CMK (cell line): Measurements from ENCODE around the gene MPHOSPH8.
"Not testable (repeated sequence)": the region's sequence is repeated elsewhere in the genome, so short reads cannot be mapped to it uniquely, and the experiment has no call there.

Experiments used
- DNase-seq: peaks from one replicate; pipeline ENCODE4 v3.0.0-alpha.2; 2010; ENCODE audit warnings: low read depth

MPHOSPH8 gene

DNA sequence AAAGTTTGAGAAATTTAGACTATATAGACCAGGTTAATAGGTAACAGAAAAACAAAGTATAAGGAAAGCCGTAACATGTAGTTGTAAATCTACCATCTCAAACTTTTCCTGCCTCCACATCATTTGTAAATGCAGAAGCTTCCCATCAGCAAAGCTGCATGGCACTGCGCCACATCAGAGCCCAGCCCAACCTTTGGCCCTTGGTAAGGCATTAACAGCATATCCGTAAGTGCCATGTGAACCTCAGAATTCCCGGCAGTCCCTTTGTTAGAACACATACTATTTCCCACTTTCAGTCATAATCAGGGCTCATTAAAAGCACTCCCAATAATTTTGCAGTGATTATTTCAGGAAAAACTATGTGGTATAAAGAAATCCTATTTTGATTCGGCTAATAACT lies 51.6 kb downstream of the MPHOSPH8 start:
- no peak for DNase-seq

DNA sequence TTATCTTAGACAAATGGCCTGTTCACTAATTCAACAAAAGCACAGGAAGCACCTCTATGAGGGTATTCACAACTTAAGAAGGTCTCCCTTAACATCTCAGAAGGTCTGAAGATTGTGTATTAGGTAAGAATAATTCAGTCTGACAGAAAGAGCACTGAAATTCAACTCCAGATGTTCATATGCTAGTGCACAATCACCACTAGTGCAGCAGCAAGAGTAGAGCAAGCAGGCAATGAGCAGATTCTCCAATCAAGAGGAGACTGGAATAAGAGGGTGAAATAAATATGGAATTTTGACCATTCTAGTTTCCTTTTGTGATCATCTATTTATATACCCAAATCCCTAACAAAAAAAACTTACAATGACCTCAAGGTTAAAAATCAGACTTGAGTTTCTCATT lies 52.0 kb downstream of the MPHOSPH8 start:
- no peak for DNase-seq

DNA sequence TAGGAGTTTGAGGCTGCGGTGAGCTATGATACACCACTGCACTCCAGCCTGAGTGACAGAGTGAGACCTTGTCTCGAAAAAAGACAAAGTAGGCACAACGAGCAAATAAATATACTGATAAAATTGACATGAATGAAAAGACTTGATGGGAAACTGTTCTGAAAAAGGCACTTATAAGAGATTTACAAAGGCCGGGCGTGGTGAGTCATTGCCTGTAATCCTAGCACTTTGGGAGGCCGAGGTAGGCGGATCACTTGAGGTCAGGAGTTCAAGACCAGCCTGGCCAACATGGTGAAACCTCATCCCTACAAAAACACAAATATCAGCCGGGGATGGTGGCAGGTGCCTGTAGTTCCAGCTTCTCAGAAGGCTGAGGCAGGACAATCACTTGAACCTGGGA lies 58.0 kb downstream of the MPHOSPH8 start:
- DNase-seq, result not testable (repeated sequence)

DNA sequence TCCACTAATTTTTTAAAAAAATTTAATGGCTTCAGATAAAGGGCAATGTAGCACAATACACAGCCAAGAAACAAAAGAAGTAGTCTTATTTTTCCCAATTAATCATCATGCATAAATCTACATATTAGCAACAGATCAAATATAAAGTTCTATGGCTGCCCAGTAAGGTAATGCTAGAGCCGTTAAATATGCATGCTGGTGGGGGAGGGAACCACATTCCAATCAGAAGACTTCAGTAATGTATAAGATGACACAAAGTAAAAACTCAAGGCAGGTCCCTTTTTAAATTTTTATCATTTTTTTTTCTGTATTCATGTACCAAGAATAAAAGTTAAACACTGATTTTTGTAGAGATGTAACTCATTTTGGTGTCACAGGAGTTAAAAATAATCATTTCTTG lies 62.0 kb downstream of the MPHOSPH8 start:
- no peak for DNase-seq

DNA sequence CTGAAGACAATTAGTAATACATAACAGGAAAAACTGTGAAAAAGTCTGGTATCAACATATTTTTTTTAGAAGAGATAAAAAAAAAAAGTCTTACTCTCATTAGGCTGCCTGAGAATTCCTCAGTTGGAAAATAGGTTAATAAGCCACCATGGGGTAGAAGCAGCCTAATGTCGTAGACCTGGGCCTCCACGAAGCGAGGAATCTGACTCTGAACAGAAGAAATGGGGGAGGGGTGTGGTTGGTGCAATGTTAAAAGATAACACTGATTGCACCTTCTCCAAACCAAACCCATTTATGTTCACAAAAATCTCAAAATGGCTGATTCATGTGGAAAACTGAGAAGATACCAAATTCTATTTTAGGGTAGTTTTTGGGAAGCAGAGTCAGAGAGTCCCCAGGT lies 62.4 kb downstream of the MPHOSPH8 start:
- no peak for DNase-seq

DNA sequence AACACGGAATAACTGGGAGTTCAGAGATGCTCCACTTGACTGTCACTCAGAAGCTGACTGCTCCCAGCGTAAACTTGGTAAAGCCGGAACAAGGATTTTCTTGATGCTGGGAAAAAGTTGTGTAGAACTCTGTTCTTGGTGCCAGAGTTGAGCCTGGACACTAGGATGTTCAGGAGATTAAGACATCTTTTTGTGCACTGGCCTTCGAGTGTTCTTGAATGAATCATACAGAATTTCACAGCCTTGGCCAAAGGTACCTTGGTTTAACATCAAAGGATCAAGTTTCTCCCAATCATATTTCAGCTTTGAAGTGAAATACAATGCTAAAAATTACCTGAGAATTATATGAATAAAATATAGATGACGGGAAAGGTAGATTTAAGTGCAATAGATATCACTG lies 67.5 kb downstream of the MPHOSPH8 start:
- DNase-seq, result not testable (repeated sequence)

DNA sequence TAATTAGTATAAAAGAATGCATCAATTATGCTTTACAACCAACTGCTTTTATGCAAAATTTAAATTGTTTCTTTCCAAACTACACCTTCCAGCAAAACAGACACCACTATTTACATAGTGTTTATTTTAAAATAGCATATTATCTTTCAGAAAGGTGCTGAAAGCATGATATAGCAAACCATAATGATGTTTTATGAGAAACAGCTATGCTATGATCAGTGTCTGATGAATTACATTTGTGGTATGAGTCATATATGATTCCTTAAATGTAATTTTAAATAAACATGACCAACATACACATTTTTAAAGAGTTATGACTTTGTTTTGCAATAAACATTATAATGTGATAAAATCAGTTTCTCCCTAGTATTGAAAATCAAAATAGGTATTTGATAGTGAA lies 68.2 kb downstream of the MPHOSPH8 start:
- not testable (repeated sequence) for DNase-seq

DNA sequence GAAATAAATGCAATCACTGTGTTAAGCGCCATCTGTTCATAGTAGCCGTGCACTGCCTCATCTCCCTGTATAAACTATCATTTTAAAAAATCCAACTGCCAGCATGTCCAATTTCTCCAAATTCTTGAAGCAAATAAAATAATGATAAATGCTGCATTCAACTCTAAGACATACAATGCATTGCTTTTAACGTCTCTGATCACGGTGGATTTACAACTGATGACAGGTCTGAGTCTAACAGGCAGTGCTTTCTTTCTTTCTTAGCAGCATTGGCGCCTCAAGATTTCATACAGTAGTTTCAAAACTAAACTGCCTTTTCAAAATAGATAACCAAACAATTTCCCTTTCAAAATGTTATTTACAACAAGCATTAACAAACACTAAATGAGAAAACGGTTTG lies 70.8 kb downstream of the MPHOSPH8 start:
- DNase-seq, result not testable (repeated sequence)

DNA sequence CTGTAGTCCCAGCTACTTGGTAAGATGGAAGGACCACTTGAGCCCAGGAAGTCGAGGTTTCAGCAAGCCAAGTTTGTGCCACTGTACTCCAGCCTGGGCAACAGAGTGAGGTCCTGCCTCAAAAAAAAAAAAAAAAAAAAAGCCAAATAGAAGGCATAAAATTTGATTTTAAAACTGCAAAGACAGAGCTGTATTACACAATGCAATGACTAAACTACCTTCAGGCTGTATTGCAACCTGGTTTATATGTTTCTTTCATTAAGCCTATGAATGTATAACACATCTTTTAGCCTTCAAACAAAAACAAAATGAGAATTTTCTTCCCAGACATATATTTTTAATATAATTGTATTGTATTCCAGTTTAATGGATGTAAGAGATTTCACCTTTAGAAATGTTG lies 75.6 kb downstream of the MPHOSPH8 start:
- not testable (repeated sequence) for DNase-seq

DNA sequence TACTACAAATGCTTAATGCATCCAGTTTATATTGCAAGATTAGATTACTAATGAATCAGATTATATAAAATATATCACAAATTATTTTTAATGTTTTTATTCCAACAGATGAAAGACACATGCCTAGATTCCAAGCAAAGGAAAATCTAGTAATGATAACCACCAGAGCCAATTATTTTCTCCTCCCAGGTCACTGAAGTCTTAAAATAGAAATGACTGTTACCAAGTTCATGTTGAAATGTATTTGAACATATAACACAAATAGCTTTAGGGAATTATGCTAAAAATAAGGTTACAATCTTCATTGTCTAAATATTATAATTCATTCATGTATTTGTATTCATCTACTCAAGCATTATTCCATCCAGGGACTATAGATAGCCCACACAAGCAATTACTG lies 76.3 kb downstream of the MPHOSPH8 start:
- not testable (repeated sequence) for DNase-seq

DNA sequence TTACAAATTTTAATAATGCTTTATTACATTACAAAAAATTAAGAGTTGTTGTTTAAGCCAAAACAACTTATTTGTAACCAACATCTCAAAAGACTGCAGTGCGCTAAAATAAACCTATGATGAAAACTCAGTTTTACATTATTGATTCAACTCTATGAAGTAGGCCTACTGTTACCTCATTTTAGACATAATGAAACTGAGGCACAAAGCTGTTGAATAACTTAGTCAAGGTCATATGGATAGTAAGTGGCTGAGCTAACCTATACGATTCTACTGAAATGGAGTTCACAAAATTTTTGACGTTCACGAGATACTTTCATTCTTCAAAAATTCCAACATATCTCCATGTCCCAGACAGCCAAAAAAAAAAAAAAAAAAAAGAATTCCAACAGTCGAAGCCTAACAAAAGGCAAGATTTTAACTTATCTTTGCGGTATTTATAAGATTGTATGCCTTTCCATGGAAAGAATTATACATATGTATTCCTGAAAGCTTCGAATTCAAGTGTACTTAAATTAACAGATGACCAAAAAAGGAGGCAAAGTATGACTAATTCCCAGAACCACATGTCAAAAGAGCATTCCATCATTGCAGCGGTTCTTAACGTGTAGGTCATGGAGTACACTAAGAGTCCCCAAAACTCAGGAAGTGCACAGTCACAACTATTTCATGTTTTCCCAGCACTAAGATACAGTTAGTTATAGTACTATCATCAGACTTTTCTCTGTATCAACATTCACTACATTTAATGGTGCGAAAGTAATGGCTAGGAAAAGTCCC lies 79.9 kb downstream of the MPHOSPH8 start:
- no peak for DNase-seq

DNA sequence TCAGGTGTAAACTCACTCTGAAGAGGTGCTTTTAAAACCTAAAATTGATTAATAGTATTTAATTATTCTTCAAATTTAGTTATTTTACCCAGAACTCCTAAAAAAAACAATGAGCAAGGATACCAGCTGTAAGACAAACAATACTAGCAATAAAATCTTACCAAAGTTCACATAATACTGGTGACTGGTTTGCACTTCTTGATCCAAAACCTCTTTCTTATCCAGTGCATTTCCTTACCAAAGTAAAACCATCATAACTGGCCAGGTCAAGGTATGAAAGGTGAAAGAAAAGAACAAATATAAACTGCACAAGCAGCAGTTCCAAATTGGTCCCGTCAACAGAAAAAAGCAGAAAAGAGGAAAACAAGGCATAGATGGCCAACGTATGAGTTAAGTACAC lies 86.6 kb downstream of the MPHOSPH8 start:
- DNase-seq, result no peak
